HG03378 (cell line): Measurements from ENCODE around the gene TENT4B.

ENCODE experiments used
- ATAC-seq: cut with Tn5 transposase; IDR thresholded peaks from one replicate; pipeline ENCODE4 v1.9.1; 2021; ENCODE audit warnings: mild to moderate bottlenecking, moderate library complexity; ENCODE audit not compliant: unreplicated experiment

The TENT4B gene

DNA sequence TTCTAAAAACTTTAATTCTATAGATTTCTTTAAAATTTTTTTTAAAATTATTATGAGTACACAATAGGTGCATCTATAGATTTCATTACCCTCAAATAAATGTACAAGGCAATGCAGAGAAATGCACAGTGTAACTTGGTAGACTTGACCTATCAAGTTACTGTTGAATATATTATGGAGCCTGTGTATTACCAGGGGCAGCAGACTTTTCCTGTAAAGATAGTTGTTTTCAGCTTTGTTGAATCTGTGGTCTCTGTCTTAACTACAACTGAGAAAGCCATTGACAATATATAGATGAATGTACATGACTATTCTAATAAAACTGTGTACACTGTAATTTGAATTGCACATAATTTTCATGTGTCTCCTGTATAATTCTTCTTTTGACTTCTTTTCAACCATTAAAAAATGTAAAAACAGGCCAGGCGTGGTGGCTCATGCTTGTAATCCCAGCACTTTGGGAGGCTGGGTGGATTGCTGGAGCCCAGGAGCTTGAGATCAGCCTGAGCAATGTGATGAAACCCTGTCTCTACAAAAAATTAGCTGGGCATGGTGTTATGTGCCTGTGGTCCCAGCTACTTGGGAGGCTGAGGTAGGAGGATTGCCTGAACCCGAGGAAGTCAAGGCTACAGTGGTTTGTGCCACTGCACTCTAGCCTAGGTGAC, 39.4 kb downstream of the TENT4B start:
- no peak for ATAC-seq

GRCh38 chr16:50193594-50193993, 40.5 kb downstream of the TENT4B start:
- ATAC-seq = no peak

GRCh38 chr16:50195276-50195675, 42.2 kb downstream of the TENT4B start:
- ATAC-seq = no peak

DNA sequence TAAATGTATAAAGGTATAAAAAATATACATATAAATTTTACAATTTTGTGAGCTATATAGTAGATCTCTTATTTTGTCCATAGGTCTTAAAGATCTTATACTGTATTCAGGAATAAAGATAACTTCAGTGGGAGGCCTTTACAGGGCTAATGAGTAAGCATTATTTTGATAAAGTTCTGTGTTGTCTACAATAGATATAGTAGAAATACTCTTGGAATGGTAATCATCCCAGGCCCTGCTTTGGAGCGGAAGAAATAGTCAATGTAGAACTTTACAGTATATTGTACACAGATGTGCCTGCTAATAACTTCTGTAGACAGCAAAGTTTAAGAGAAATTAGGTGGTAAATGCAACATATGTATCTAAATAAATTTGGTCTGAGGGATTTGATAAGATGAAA, 42.6 kb downstream of the TENT4B start:
- no peak for ATAC-seq

GRCh38 chr16:50197582-50197981, 44.5 kb downstream of the TENT4B start:
- no peak for ATAC-seq

DNA sequence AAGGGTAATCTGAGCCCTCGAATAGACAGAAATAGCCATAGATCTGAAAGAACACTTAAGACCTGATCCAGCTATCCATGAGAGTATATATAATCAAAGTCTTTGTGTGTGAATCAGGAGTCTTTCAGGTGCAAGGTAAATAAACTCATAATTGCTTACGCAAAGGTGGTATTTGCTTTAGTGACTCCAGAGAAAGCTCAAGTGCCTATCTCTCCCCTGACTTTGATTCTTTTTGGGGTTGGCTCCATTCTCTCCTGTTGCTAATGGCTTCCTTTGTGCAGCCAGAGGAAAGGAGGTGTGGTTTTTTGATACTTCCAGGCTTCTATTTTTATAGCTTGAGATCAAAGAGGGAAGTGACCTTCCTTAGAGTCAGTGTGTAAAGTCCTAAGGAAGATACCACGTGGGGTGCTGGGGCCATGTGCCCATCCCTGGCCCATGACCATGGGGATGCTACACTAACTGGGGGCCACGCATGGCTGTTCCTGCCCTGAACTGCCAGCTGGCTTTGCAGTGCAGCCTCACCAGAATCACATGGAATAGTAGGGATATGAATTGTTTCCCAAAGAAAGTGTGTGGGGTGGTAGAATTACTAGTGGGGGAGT, 45.8 kb downstream of the TENT4B start:
- ATAC-seq = no peak

- no peak for ATAC-seq
Measured at GRCh38 chr16:50201787-50202186, 48.7 kb downstream of the TENT4B start.

DNA sequence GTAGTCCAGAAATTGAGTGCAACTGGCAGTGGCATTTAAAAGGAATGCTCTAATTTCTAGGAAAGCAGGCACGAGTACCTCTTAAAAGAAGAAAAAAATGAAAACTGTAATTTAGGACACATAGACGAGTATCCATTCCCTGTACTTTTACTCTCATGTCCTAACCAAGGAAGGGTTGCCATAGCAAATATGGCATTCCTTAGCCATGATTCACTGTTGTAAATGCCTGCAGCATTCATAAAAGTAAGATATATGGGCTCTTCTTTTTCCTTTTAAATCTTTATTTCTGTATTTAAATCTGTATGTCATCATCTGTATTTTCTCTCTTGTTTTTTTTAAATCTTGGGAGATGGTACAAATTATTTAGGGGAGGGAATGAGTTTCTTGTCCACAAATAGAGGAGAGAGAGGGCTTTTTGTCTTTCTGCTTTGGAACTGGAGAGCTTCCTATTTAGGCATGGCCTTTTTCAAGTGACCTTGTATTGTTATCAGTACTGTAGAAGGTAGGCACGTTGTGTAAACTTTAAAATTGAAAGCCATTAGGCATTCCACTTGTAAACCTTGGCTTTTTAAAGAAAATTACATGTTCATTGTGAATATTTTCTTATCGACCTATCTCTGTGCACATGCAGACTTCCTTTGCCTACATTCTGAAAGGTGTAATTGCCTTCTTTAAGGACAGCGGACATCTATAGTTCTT, 50.0 kb downstream of the TENT4B start:
- ATAC-seq = no peak

DNA sequence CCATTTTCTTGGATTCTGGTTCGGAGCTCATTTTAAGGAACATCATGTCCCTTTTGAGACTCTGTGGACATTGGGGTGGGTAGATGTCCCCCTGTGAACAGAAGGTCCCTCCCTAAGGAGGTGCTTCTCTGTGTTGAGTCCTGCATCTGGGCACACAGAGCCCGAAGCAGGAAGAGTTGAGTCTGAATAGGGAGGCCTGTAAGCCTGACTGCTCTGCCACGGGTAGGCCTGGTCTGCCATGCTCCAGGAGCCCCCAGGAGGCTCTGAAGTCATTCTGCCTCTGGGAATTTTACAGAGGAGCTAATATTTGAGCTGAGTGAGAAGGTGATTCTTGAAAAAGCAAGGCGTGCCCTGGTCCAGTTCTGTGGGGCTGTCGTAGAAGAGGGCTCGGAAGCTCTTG, 50.6 kb downstream of the TENT4B start:
- ATAC-seq = no peak

DNA sequence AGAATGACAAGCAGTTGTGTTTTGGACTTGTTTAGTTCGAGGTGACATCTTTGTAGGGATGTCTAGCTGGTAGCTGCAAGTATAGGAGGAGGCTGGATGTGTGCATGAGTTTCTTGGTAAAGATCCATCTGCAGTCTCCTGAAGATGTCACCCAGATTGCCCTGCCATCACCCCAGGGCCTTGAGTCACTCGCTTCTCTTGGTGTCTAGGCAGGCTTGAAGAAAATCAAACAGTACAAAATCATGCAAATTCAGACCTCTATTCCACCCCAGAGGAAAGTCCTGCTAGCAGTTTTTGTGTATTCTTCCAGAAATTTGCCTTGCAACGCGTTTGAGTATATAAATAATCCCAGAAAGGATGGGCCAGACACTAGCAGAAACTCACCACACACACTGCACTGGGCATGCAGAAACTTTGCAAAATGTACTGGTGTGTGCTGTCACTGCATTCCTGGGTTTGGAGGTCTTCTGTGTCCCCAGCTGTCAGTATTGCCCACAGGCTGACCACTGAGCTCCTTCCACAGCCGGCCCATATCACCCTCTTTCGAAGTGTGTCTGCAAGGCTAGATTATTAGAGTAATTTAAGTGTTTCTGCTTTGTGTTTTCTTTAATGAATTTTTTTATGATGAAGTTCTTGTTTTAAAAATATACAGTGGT, 51.5 kb downstream of the TENT4B start:
- no peak for ATAC-seq

DNA sequence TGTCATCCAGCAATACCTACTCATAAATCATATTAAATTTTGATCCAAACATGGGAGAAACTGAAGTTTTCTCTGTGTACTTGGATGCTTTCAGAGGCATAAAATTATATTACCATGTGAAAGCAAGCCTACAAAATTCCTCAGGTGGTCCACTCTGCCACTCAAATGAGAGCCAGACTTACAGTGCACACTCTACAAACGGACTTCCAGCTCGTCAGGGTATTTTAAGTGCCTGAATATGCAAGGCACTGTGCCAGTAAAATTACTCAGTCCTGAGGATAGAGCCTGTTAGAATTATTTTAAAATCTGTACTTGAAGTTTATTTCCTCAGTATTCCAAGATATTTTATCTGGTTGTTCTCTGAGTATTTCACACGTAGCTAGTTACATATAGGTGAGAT, 54.5 kb downstream of the TENT4B start:
- ATAC-seq = no peak

DNA sequence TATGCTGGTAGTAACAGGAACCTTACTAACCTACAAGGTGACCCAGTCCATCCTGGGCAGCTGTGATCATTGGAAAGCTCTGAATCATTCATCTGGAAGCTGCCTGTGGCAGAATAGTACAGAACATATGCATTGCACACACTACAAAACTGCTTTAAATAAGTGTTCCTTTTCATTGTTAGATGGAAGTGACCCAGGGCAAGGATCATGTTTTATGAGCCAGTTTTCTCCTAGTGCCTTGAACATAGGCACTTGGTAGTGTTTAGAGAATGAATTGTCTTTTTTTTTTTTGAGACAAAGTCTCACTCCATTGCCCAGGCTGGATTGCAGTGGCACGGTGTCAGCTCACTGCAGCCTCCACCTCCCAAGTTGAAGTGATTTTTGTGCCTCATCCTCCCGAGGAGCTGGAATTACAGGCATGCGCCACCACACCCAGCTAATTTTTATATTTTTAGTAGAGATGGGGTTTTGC, 55.4 kb downstream of the TENT4B start:
- no peak for ATAC-seq

GRCh38 chr16:50209546-50210265, 56.6 kb downstream of the TENT4B start:
- ATAC-seq = no peak

DNA sequence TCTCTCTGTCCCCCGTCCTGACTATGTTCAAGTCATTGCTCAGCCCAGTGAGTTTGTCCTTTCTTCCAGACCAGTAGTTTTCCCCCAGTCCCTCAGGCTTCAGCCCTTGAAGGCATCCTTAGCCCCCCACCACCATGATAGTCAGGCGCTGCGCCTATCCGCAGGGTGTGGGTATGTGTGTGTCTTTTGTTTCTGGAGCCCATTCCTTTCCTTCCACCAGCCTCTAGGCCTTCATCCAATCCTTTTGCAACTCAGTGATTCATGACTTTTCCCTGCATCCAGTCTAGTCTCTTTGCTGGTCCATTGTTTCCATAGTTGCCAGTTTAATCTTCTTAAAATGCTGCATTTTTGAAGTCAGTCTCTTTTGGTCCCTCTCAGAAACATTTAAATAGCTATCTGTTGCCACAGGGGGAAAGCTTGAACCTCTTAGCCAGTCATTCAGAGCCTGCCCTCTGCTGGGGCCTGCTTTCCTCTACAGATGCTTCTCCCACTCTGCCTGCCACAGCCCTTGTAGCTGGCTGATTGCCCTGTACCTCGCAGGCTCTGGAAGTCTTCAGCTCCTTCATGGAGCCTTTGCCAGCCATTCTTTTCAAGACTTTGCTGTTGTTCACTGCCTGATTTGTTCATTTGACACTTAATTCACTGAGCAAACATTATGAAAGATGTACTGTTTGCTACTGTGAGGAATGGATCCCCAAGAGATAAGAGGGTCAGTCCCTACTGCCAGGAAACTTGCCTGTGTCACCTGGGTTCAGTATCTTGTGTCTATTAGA, 57.3 kb downstream of the TENT4B start:
- peak; percentile 84 for ATAC-seq

DNA sequence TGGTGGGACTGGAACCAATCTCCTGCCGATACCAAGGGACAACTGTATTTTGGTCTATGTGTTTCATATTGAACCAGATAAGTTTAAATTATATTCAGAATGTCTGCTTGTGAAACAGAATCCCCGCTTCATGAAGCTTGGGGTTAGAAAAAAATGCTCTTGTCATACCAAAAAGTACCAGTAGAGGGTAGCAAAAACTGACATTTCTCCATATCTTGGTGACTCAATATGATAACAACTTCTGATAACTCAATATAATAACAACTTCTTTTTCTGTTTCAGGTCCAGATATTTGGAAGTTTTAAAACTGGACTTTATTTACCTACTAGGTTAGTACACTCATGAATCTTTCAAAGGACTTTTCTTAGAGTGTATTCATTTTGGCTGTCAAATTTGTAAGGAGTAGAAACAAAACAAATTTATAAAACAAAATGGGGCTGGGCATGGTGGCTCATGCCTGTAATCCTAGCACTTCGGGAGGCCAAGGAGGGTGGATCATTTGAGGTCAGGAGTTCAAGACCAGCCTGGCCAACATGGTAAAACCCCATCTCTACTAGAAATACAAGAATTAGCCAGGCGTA, 60.9 kb downstream of the TENT4B start:
- no peak for ATAC-seq

- ATAC-seq = no peak
Measured at GRCh38 chr16:50215680-50216079, 62.6 kb downstream of the TENT4B start.

GRCh38 chr16:50216231-50216630, 63.1 kb downstream of the TENT4B start:
- ATAC-seq = no peak

GRCh38 chr16:50219402-50219975, 66.4 kb downstream of the TENT4B start:
- ATAC-seq = no peak

- no peak for ATAC-seq
Measured at GRCh38 chr16:50224286-50224685, 71.2 kb downstream of the TENT4B start.

DNA sequence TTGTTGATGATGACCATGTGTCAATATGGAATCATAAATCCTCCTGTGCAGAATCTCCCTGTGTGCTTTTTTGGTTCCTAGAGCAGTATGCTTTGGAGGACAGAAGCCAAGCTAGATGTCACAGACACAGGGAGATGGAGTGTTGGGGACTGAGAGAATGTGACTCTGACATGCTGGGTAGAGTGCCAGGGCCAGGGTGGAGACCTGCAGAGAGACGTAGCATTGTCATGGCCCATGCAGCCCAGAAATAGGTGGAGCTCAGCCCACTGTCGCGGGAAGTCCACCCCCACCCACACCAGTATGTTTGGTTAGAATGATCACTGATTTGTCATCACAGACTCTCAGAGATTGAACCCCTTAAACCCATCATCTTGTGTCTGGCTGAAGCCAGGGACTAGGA, 74.0 kb downstream of the TENT4B start:
- ATAC-seq = no peak
